Measurements from ENCODE around the gene PSMD3. TPM values are rescaled to one million over a fixed set of nuclear protein-coding genes. Genes with fewer than 3 reads are reported as not detected.

Gene PSMD3
- total RNA-seq, 1 donor from 2014 or later, result 86.9 TPM

GRCh38 chr17:39938140-39938869 lies 42.3 kb upstream of the PSMD3 start:
- no peak for DNase-seq (ENCODE audit: low spot score)
- H3K4me1 Mint-ChIP-seq (ENCODE audit: low read depth), result peaks cover 20% of the 10 kb centered on the region

GRCh38 chr17:39939106-39939505 lies 41.5 kb upstream of the PSMD3 start:
- H3K36me3 Mint-ChIP-seq (ENCODE audit: low read depth), result no peaks in the 10 kb centered on the region
- H3K27ac Mint-ChIP-seq (ENCODE audit: unreplicated experiment), result no peak overlapping the region
- no peaks in the 10 kb centered on the region for H3K9me3 Mint-ChIP-seq (ENCODE audit: low read depth)
- no peak for TF ChIP-seq CTCF (IDR thresholded peaks at IDR 0.05)
- H3K4me1 Mint-ChIP-seq (ENCODE audit: low read depth), result peaks cover 16% of the 10 kb centered on the region
- DNase-seq (ENCODE audit: low spot score), result no peak
- H3K27me3 Mint-ChIP-seq (ENCODE audit: low read depth), result no peaks in the 10 kb centered on the region
- H3K4me3 Mint-ChIP-seq (ENCODE audit: unreplicated experiment), result no peak overlapping the region

More at GRCh38 chr17:39938140-39938869, 42.3 kb upstream of the PSMD3 start:
- no peak for TF ChIP-seq CTCF (IDR thresholded peaks at IDR 0.05)
- no peak overlapping the region for H3K27ac Mint-ChIP-seq (ENCODE audit: unreplicated experiment)
- H3K4me3 Mint-ChIP-seq (ENCODE audit: unreplicated experiment), result no peak overlapping the region
- H3K36me3 Mint-ChIP-seq (ENCODE audit: low read depth), result no peaks in the 10 kb centered on the region
- no peaks in the 10 kb centered on the region for H3K9me3 Mint-ChIP-seq (ENCODE audit: low read depth)
- H3K27me3 Mint-ChIP-seq (ENCODE audit: low read depth), result no peaks in the 10 kb centered on the region

- DNase-seq (ENCODE audit: low spot score), result no peak
- H3K9me3 Mint-ChIP-seq (ENCODE audit: low read depth), result no peaks in the 10 kb centered on the region
- no peak overlapping the region for H3K27ac Mint-ChIP-seq (ENCODE audit: unreplicated experiment)
- H3K4me3 Mint-ChIP-seq (ENCODE audit: unreplicated experiment), result no peak overlapping the region
- peaks cover 14% of the 10 kb centered on the region for H3K4me1 Mint-ChIP-seq (ENCODE audit: low read depth)
- H3K27me3 Mint-ChIP-seq (ENCODE audit: low read depth), result no peaks in the 10 kb centered on the region
- H3K36me3 Mint-ChIP-seq (ENCODE audit: low read depth), result no peaks in the 10 kb centered on the region
- TF ChIP-seq CTCF (IDR thresholded peaks at IDR 0.05), result peak; percentile 72
Observed at GRCh38 chr17:39939588-39940419, 40.8 kb upstream of the PSMD3 start.

GRCh38 chr17:39943702-39944392 lies 36.8 kb upstream of the PSMD3 start:
- no peaks in the 10 kb centered on the region for H3K27me3 Mint-ChIP-seq (ENCODE audit: low read depth)
- H3K36me3 Mint-ChIP-seq (ENCODE audit: low read depth), result no peaks in the 10 kb centered on the region
- no peaks in the 10 kb centered on the region for H3K9me3 Mint-ChIP-seq (ENCODE audit: low read depth)
- H3K4me3 Mint-ChIP-seq (ENCODE audit: unreplicated experiment), result no peak overlapping the region
- no peak for DNase-seq (ENCODE audit: low spot score)
- TF ChIP-seq CTCF (IDR thresholded peaks at IDR 0.05), result no peak
- peaks cover 10% of the 10 kb centered on the region for H3K4me1 Mint-ChIP-seq (ENCODE audit: low read depth)
- H3K27ac Mint-ChIP-seq (ENCODE audit: unreplicated experiment), result no peak overlapping the region

- no peaks in the 10 kb centered on the region for H3K9me3 Mint-ChIP-seq (ENCODE audit: low read depth)
- no peak overlapping the region for H3K4me3 Mint-ChIP-seq (ENCODE audit: unreplicated experiment)
- H3K27ac Mint-ChIP-seq (ENCODE audit: unreplicated experiment), result no peak overlapping the region
- no peaks in the 10 kb centered on the region for H3K27me3 Mint-ChIP-seq (ENCODE audit: low read depth)
- DNase-seq (ENCODE audit: low spot score), result no peak
- peaks cover 8% of the 10 kb centered on the region for H3K4me1 Mint-ChIP-seq (ENCODE audit: low read depth)
- no peak for TF ChIP-seq CTCF (IDR thresholded peaks at IDR 0.05)
- no peaks in the 10 kb centered on the region for H3K36me3 Mint-ChIP-seq (ENCODE audit: low read depth)
Observed at GRCh38 chr17:39944393-39944711, 36.3 kb upstream of the PSMD3 start.
